ELR (cell line): Measurements from ENCODE around the gene LMBR1.

Source experiments
- DNase-seq: peaks from one replicate; pipeline ENCODE4 v3.0.0-alpha.2; 2015; ENCODE audit warnings: low read depth

LMBR1 gene

DNA sequence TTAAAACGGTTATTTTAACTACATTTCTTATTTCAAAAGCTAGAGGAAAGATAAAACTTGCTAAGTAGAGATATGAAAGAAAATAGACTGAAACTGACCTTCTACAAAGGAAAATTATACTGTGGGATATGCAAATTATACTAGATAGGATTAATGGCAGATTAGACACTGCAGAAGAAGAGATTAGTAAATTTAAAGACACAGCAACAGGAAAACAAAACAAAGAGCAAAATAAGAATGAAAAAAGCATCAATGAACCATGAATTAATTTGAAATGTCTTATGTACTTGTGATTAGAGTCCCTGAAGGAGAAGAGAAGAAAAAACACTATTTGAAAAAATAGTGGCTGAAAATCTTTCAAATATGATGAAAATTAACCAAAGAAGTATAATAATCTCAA lies 200.1 kb downstream of the LMBR1 start:
- DNase-seq, result no peak

- DNase-seq, result no peak
These were observed 201.2 kb downstream of the LMBR1 start for GRCh38 chr7:156691764-156692163.

- DNase-seq, result no peak
These were observed 208.3 kb downstream of the LMBR1 start for GRCh38 chr7:156684661-156685060.

GRCh38 chr7:156684251-156684650 lies 208.7 kb downstream of the LMBR1 start:
- no peak for DNase-seq

DNA sequence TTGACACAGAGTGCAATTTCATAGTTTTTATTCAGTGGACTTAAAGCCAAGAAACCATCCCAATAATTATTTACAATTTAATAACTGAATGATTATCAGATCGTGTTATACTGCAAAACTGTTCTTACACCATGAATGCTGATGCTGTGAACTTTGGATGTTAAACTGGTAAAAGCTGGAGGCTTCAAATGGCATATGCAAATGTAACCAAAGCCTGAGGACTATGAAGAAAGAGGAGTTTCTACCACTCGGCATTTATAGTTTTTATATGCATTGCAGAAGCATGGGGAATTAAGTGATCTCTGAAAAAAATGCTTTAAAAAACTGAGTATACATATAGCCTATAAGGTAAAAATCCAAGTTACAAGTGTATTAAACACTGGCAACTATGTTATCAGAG lies 210.1 kb downstream of the LMBR1 start:
- no peak for DNase-seq

DNA sequence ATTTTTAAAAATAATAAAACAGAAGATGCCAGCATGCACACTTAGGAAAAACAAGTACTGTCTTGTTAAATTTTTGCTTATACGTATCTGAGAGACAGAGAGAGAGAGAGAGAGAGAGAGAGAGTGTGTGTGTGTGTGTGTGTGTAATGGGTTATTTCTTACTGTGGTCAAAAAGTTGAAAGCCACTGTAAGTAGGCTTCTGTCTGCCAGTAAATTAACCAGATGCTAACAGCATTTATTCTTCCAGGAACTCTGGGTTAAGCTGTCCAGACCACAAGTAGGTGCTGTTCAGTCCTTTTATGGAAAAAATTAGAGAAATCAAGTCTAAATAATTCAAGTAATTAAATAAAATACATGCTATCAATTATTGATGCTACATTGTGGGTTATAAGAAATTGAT lies 212.7 kb downstream of the LMBR1 start:
- DNase-seq, result no peak

DNA sequence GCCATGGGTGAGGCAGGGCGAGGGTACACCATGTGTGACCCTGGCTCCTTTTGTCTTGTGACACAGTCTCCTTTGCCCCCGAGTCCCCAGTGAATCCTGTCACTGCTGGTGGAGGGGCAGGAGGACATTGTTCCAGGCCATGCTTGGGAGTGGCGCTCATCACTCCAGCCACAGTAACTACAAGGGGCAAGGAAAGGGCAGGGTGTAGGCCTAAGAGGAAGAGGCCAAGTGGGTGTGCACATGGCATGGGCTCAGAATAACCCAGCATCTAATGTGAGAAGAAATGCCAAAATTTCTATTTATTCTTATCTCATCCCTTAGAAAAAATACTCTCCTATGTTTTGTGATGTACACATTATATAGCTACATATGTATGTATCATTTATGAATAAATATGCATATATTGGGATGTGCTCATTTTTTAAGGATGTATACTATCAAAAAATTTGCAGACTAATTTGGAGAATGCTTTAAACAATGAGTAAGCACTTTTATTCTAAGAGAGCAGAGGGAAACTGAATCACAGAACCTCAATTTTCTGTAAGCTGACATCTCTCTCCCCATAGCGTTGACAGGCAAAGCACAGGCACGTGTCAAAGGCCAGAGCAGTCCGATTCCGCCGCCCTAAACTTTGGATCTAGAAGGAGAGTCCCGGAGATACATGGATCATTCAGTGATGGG lies 215.5 kb downstream of the LMBR1 start:
- no peak for DNase-seq

DNA sequence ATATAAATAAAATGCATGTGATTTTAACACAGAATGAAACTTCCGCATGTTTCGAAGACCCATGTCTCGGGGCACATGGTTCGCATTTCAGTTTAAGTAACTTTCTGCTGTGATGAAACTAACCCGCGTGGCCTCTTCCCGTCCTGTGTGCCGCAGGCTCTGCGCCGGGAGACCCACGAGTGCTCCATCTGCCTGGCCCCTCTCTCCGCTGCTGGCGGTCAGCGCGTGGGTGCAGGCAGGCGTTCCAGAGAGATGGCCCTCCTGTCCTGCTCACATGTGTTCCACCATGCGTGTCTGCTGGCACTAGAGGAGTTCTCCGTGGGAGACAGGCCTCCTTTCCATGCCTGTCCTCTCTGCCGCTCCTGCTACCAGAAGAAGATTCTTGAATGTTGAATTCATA lies 216.7 kb downstream of the LMBR1 start:
- DNase-seq, result no peak

DNA sequence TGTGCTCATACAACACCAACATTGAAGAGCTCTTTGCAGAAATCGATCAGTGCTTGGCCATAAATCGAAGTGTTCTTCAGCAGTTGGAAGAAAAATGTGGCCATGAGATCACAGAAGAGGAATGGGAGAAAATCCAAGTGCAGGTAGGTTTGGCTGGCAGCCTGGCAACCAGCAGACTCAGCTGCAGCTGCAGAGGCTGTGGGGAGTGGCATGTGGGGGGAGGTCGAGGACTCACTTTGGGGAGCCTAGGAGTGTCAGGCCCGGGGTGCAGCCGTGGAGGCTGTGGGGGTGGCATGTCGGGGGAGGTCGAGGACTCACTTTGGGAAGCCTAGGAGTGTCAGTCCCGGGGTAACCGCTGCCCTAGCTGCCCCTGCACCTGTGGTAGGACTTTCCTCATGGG lies 217.3 kb downstream of the LMBR1 start:
- DNase-seq, result no peak

- no peak for DNase-seq
These were observed 219.1 kb downstream of the LMBR1 start for GRCh38 chr7:156673902-156674301.

DNA sequence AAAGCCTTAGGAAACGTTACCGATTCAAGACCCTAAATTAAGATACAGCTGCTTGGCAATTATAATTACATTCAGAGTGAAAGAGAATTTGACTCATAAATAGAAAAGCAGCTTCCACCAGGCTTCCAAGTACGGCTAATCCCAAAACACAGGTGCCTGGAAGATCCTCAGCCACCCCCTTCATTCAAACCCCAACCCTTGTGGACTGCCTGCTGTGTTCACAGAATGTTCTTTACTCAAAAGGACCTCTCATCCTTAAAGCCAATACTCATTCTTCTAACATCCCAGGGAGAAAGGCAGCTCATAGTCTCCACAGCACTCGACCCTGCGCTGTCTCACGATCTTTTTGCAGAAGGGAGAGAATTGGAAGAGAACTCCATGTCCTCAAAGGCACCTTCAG lies 219.5 kb downstream of the LMBR1 start:
- no peak for DNase-seq

DNA sequence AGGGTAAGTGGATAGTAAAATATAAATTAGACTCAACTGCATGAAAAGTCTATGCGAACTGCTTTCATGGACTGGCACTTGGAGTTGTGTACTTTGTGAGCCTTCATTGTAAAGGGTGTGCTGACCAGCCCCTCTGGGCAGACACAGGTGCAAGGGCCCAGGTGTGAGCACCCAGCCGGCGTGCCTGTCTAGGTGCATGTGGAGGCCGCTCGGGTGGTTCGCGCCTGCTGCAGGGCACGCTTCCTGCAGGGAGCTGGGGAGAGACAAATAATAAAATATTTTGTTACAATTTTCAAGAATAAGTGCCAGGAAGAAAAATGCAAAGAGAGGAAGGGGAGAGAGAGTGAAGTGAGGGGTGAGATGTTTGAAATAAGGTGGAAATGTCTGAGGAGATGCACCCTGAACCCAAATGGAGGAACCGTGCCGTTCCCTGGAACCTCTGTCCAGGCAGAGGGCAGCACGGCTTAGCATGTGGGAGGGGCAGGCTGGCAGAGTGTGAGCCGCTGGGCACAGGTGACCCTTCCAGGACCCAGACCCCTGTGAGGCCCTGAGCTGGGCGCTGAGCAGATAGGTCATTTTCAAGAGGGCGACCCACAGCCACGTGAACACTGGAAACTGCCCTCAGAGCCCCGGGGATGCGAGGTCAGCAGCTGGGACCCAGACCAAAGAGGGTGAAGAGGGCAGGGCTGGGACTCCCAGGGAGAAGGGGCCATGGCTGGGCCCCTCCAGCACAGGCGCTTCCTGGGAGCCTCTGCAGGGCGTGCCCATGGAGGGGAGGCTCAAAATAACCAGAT lies 223.8 kb downstream of the LMBR1 start:
- no peak for DNase-seq

- DNase-seq, result peak; percentile 19
These were observed 224.7 kb downstream of the LMBR1 start for GRCh38 chr7:156668130-156668741.

DNA sequence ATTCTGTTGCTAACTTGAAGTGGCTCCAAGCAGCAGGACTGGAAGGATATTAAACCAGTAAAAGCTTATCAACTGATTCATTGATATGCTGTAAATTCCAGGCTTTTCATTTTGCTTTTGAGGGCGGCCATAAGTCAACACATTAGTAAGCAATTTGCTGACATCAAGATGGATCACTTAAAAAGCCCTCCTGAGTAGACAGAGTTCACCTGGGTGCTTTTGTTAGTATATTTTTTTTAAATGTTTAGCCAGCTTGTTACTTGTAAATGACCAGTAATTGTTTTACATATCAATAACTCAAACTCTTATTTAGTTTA lies 225.9 kb downstream of the LMBR1 start:
- no peak for DNase-seq

GRCh38 chr7:156666368-156667109 lies 226.4 kb downstream of the LMBR1 start:
- DNase-seq, result no peak

- no peak for DNase-seq
These were observed 227.9 kb downstream of the LMBR1 start for GRCh38 chr7:156665101-156665500.

DNA sequence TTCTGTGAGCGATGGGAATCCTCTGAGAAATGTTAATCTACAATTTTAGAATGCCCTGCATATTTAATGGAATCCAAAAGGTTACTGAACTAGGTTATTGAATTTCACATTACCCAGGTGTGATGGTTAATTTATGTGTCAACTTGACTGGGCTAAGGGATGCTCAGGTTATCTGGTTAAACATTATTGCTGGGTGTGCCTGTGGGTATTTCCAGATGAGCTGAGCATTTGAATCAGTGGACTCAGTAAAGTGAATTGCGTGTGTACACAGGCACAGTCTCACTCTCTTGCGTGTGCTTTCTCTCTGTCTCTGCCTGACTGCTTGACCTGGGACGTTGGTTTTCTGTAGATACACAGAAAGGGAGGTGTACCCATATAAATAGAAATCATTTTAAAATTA lies 230.7 kb downstream of the LMBR1 start:
- DNase-seq, result no peak

DNA sequence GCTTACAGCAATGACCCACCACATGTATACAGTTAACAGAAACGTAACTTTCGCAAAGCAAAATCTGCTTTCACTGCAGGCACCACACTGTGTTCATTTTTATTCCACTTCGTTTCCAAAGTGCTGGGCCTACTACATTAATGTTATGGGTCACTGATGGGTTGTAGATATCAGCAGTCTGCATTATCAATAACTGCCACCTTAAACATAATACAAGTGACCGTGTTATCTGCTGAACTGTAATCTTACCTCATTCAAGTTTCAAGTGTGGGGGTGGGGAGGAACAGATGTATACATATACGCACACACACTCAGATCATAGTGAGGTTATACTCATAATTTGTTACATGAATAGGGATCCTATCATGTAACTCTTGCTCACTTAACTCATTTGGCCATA lies 231.3 kb downstream of the LMBR1 start:
- DNase-seq, result no peak

- DNase-seq, result no peak
These were observed 233.0 kb downstream of the LMBR1 start for GRCh38 chr7:156659961-156660360.

DNA sequence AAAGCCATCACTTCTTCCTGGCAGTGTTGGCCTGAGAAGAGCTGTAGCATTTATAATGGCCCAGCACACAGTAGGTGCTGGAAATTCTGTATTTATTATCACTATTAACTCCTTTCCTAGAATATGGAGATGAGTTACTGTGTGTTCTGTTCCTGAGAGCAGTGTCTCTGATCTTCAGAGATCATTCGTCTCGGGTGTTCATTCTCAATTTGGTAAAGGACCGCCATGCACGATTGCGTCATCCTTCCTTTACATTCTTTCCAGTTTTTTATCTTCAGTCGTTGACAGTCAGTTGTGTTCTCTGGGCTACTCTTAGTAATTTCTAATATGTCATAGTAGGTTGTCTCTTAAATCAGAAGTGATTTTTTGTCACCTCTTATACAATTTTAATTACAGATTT lies 233.8 kb downstream of the LMBR1 start:
- no peak for DNase-seq

- no peak for DNase-seq
These were observed 235.3 kb downstream of the LMBR1 start for GRCh38 chr7:156657681-156658080.

- DNase-seq, result no peak
These were observed 236.4 kb downstream of the LMBR1 start for GRCh38 chr7:156656598-156656997.

GRCh38 chr7:156655983-156656382 lies 237.0 kb downstream of the LMBR1 start:
- no peak for DNase-seq
